ENCODE measurements around the gene JADE2.

Gene JADE2

GRCh38 chr5:134604908-134605307 lies 79.4 kb downstream of the JADE2 start:
- no peak for DNase-seq (ENCODE audit: low read depth)
- H3K4me3 ChIP-seq (ENCODE audit: low read depth, low read length), result no peak overlapping the region
- no peak for TF ChIP-seq CTCF (IDR thresholded peaks at IDR 0.05; ENCODE audit: low read depth, low read length, missing control alignments)

DNA sequence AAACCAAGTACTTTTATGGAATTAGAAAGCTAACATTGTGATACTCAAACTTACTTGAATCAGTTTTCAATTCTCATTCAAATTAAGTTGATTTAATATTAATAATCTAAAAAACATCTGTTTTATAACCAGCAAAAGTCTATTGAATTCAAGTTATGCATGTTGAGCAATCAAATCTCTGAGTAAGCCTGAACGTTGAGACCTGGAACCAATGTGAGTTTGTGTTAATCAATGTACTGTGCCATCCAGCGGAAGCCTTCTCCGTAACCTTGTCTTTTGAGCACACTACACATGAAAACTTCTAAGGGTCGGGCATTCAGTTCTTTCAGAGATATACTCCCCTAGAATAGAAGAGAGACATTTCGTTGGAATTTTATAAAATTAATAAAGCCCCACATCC lies 81.3 kb downstream of the JADE2 start:
- no peak overlapping the region for H3K4me3 ChIP-seq (ENCODE audit: low read depth, low read length)
- no peak for DNase-seq (ENCODE audit: low read depth)
- no peak for TF ChIP-seq CTCF (IDR thresholded peaks at IDR 0.05; ENCODE audit: low read depth, low read length, missing control alignments)

DNA sequence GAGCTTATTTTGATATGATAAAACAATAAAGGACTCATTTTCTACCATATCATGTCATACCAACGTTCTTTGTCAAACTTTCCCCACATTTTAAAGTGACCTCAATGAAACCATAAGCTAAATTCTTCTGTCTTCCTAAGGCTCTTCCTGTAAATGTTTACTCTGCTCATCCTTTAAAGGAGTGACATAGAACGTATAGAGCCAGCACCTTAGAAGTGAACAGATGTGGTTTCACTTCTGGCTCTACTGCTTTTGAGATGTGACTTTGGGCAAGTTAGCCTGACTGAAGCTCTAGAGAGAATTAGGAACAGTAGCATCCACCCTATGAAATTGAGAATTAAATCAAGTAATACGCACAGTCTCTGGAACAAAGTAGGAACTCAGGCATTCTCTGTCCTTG lies 83.1 kb downstream of the JADE2 start:
- no peak for TF ChIP-seq CTCF (IDR thresholded peaks at IDR 0.05; ENCODE audit: low read depth, low read length, missing control alignments)
- H3K4me3 ChIP-seq (ENCODE audit: low read depth, low read length), result no peak overlapping the region
- DNase-seq (ENCODE audit: low read depth), result no peak

GRCh38 chr5:134609232-134609851 lies 83.9 kb downstream of the JADE2 start:
- TF ChIP-seq CTCF (IDR thresholded peaks at IDR 0.05; ENCODE audit: low read depth, low read length, missing control alignments), result no peak
- no peak for DNase-seq (ENCODE audit: low read depth)
- no peak overlapping the region for H3K4me3 ChIP-seq (ENCODE audit: low read depth, low read length)

- no peak for DNase-seq (ENCODE audit: low read depth)
- no peak overlapping the region for H3K4me3 ChIP-seq (ENCODE audit: low read depth, low read length)
- no peak for TF ChIP-seq CTCF (IDR thresholded peaks at IDR 0.05; ENCODE audit: low read depth, low read length, missing control alignments)
Measured at GRCh38 chr5:134610725-134611124, 85.3 kb downstream of the JADE2 start.

DNA sequence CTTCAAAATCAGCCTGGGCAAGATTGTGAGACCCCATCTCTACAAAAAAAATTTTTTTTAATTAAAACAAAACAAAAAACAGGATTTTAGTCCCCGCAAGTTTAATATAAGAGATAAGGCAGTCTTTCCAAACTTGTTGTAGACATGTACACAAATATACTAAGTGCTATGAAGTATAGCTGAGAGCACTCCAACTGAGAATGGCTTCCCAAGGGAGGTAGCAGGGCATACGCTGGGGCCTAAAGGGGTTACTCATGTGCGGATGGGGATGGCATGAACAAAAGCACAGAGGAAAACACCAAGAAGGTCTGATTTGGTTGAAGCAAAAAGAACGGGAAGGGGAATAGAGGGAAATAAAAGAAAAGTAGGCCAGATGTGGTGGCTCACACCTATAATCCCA lies 86.0 kb downstream of the JADE2 start:
- no peak overlapping the region for H3K4me3 ChIP-seq (ENCODE audit: low read depth, low read length)
- no peak for DNase-seq (ENCODE audit: low read depth)
- no peak for TF ChIP-seq CTCF (IDR thresholded peaks at IDR 0.05; ENCODE audit: low read depth, low read length, missing control alignments)

DNA sequence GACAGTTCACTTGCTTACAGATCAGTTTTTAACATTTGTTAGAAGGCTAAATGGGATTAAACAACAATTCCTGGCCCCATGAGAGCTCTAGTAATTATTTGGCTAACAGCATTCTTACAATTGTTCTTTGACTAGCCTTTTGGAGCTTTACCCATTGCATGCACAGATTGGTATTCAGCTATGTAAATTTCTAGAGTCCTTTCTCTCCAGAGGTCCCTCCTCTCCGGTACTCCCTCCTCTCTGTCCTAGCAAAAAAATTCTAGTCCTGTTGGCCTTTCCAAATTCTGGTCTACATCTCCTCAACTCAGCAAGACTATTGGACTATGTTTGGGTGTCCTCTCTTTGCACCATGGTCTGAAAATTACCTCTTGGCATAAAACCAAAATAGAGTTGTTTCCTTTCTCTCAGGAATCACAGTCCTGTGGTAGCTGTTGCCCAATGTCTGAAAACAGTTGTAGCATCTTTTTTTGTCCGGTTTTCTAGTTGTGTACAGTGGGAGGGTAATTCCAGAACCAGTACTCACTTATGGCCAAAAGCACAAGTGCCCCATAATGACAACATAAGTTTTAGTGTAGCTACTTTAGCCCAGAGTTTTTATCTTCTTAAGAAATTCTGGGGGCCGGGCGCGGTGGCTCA lies 89.1 kb downstream of the JADE2 start:
- no peak for DNase-seq (ENCODE audit: low read depth)
- no peak for TF ChIP-seq CTCF (IDR thresholded peaks at IDR 0.05; ENCODE audit: low read depth, low read length, missing control alignments)
- no peak overlapping the region for H3K4me3 ChIP-seq (ENCODE audit: low read depth, low read length)
